Gastroesophageal sphincter (tissue), 3 donors: ENCODE data around the gene TNFRSF19.

Experiments used
- CTCF ChIP-seq, 4 experiments: fragments of 200-600 bp in 2 of 4; fragments of 450-650 bp in 2 of 4; sonication (generic) in 1 of 4; IDR thresholded peaks; one replicate each; pipeline ENCODE4 v1.5.1; 2017 to 2019; ENCODE audit warnings: antibody characterized with exemption in 4 of 4, mild to moderate bottlenecking in 2 of 4, moderate library complexity in 2 of 4
- POLR2A ChIP-seq, 2 donors: fragments of 450-650 bp; IDR thresholded peaks; one replicate each; pipeline ENCODE4 v1.6.1; 2017; ENCODE audit warnings: antibody characterized with exemption in 2 of 2, mild to moderate bottlenecking in 2 of 2, moderate library complexity in 1 of 2
- POLR2AphosphoS5 ChIP-seq: sonication (generic); formaldehyde crosslinking; IDR thresholded peaks from one replicate; pipeline ENCODE4 v1.6.1; 2017; ENCODE audit warnings: antibody characterized with exemption

- TF ChIP-seq POLR2A (IDR thresholded peaks at IDR 0.05) (no peak), CTCF (IDR thresholded peaks at IDR 0.05) (no peak), POLR2AphosphoS5 (no peak)
These were observed 29.9 kb downstream of the TNFRSF19 start for GRCh38 chr13:23600100-23600499.
